ENCODE measurements around the gene BCAT1.

DNA sequence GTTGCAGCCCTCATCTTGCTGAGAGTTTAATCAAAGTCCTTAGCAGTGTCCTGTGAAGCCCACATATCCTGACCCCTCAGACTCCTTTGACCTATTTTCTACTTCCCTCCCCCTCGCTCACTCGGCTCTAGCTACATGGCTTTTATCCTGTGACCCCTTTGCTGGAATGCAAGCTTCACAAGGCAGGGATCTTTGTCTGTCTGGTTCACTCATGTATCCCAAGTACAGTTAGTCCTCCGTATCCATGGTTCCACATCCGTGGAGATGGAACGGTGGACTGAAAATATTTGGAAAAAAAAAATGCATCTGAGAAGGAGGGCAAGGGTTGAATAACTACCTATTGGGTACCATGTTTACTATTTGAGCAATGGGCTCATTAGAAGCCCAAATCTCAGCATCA lies 173.8 kb downstream of the BCAT1 start:
- TF ChIP-seq, protein P1, sequence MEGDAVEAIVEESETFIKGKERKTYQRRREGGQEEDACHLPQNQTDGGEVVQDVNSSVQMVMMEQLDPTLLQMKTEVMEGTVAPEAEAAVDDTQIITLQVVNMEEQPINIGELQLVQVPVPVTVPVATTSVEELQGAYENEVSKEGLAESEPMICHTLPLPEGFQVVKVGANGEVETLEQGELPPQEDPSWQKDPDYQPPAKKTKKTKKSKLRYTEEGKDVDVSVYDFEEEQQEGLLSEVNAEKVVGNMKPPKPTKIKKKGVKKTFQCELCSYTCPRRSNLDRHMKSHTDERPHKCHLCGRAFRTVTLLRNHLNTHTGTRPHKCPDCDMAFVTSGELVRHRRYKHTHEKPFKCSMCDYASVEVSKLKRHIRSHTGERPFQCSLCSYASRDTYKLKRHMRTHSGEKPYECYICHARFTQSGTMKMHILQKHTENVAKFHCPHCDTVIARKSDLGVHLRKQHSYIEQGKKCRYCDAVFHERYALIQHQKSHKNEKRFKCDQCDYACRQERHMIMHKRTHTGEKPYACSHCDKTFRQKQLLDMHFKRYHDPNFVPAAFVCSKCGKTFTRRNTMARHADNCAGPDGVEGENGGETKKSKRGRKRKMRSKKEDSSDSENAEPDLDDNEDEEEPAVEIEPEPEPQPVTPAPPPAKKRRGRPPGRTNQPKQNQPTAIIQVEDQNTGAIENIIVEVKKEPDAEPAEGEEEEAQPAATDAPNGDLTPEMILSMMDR (IDR thresholded peaks at IDR 0.05; ENCODE audit: extremely low read depth in 1 of 2, insufficient read depth in 1 of 2, low read depth in 1 of 2, low read length in 2 of 2) = no peak
- no peak for TF ChIP-seq JUN (IDR thresholded peaks at IDR 0.05; ENCODE audit: borderline replicate concordance, insufficient read depth, insufficient read length, low read depth)
- TF ChIP-seq POLR2A (IDR thresholded peaks at IDR 0.05; ENCODE audit: low read depth, low read length) = no peak
- TF ChIP-seq POLR2AphosphoS5 (IDR thresholded peaks at IDR 0.05; ENCODE audit: insufficient read depth, low read depth, low read length) = no peak
